Osteocyte (in vitro differentiated cells): ENCODE results near the gene KIAA1755. TPM values are rescaled to one million over a fixed set of nuclear protein-coding genes. Genes with fewer than 3 reads are reported as not detected.
A peak's percentile ranks its signal among the peaks of the same experiment; 100 is the strongest.

ENCODE experiments used
- DNase-seq: peaks from one replicate; pipeline ENCODE4 v3.0.0; 2021; ENCODE audit warnings: mixed read lengths; ENCODE audit not compliant: unreplicated experiment; ENCODE audit errors: extremely low spot score
- H3K27ac Mint-ChIP-seq: one replicate; pipeline ENCODE4 v1.8.0; 2021; ENCODE audit warnings: mild to moderate bottlenecking, mixed read lengths; ENCODE audit not compliant: unreplicated experiment
- H3K27me3 Mint-ChIP-seq: one replicate; pipeline ENCODE4 v1.8.0; 2021; ENCODE audit warnings: mixed read lengths; ENCODE audit not compliant: unreplicated experiment
- H3K36me3 Mint-ChIP-seq: one replicate; pipeline ENCODE4 v1.8.0; 2021; ENCODE audit warnings: mixed read lengths; ENCODE audit not compliant: unreplicated experiment
- H3K4me1 Mint-ChIP-seq: one replicate; pipeline ENCODE4 v1.8.0; 2021; ENCODE audit warnings: mixed read lengths; ENCODE audit not compliant: unreplicated experiment
- H3K4me3 Mint-ChIP-seq: one replicate; pipeline ENCODE4 v1.8.0; 2021; ENCODE audit warnings: mild to moderate bottlenecking, moderate library complexity, mixed read lengths; ENCODE audit not compliant: unreplicated experiment
- H3K9me3 Mint-ChIP-seq: one replicate; pipeline ENCODE4 v1.8.0; 2021; ENCODE audit warnings: mixed read lengths; ENCODE audit not compliant: unreplicated experiment
- total RNA-seq: library from RNA; stranded (reverse); gene quantifications from 2 replicates; pipeline ENCODE4 v1.2.1, GENCODE V29; 2021
- TF ChIP-seq, protein P1 (sequence below): fragments of 200-600 bp; sonication (generic); IDR thresholded peaks from 2 replicates; pipeline ENCODE4 v1.5.0; 2021; ENCODE audit warnings: antibody characterized with exemption, mild to moderate bottlenecking, moderate library complexity

Gene KIAA1755
- total RNA-seq, 1 donor from 2014 or later, result 50.2 TPM

DNA sequence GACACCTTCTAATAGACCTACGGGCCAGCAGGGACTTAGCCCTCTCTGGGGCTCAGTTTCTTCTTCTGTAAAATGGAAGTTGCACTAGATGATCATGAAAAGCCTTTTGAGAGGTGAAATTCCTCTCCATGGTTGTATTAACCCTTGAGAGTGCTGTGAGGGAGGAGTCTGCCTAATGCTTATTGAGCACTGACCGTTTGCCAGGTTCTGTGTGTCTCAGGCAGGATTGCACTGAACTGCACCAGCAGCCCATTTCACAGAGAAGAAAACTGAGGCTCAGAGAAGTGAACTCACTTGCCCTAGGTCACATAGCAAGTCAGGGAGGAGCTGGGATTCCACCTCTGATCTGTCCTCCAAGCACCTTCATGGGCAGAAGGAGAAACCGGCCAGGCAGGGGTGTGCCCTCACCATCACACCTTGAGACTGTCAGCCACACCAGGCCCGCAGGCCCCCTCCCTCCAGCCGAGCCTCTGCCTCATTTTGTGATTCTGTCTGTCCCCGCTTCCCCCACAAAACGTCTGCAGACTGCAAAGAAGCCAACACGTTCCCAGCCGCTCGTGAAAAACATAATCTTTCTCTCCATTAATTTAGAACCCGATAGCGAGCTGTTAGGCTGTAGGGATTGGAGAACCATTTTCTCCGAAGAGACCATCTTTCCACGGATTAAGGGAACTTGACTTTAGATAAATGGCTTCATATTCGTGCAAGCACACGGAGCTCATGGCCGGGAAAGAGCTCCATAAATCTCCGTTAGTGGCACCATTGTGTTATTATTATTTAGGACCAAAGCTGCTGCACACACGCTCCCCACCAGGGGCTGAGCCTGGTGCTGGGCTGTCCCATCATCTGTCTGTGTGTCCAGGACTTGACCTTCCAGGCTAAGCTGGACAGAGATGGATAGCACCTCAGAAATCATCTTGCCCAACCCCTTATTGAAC lies 46.0 kb downstream of the KIAA1755 start:
- Mint-ChIP-seq H3K36me3 (no peaks in the 10 kb centered on the region), H3K9me3 (no peaks in the 10 kb centered on the region), H3K27ac (no peak overlapping the region), H3K4me1 (peaks cover 25% of the 10 kb centered on the region), H3K4me3 (no peak overlapping the region), H3K27me3 (no peaks in the 10 kb centered on the region)
- no peak for DNase-seq
- TF ChIP-seq, protein P1, sequence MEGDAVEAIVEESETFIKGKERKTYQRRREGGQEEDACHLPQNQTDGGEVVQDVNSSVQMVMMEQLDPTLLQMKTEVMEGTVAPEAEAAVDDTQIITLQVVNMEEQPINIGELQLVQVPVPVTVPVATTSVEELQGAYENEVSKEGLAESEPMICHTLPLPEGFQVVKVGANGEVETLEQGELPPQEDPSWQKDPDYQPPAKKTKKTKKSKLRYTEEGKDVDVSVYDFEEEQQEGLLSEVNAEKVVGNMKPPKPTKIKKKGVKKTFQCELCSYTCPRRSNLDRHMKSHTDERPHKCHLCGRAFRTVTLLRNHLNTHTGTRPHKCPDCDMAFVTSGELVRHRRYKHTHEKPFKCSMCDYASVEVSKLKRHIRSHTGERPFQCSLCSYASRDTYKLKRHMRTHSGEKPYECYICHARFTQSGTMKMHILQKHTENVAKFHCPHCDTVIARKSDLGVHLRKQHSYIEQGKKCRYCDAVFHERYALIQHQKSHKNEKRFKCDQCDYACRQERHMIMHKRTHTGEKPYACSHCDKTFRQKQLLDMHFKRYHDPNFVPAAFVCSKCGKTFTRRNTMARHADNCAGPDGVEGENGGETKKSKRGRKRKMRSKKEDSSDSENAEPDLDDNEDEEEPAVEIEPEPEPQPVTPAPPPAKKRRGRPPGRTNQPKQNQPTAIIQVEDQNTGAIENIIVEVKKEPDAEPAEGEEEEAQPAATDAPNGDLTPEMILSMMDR, result no peak

- Mint-ChIP-seq H3K4me1 (peaks cover 28% of the 10 kb centered on the region), H3K27ac (no peak overlapping the region), H3K27me3 (no peaks in the 10 kb centered on the region), H3K36me3 (no peaks in the 10 kb centered on the region), H3K4me3 (no peak overlapping the region), H3K9me3 (no peaks in the 10 kb centered on the region)
- TF ChIP-seq, protein P1, result no peak
- DNase-seq, result no peak
Observed at GRCh38 chr20:38213607-38213940, 47.0 kb downstream of the KIAA1755 start.

GRCh38 chr20:38212806-38213606 lies 47.5 kb downstream of the KIAA1755 start:
- H3K36me3 Mint-ChIP-seq, result no peaks in the 10 kb centered on the region
- TF ChIP-seq, protein P1, result no peak
- DNase-seq, result no peak
- peaks cover 26% of the 10 kb centered on the region for H3K4me1 Mint-ChIP-seq
- H3K9me3 Mint-ChIP-seq, result no peaks in the 10 kb centered on the region
- H3K27me3 Mint-ChIP-seq, result no peaks in the 10 kb centered on the region
- H3K4me3 Mint-ChIP-seq, result no peak overlapping the region
- H3K27ac Mint-ChIP-seq, result no peak overlapping the region

DNA sequence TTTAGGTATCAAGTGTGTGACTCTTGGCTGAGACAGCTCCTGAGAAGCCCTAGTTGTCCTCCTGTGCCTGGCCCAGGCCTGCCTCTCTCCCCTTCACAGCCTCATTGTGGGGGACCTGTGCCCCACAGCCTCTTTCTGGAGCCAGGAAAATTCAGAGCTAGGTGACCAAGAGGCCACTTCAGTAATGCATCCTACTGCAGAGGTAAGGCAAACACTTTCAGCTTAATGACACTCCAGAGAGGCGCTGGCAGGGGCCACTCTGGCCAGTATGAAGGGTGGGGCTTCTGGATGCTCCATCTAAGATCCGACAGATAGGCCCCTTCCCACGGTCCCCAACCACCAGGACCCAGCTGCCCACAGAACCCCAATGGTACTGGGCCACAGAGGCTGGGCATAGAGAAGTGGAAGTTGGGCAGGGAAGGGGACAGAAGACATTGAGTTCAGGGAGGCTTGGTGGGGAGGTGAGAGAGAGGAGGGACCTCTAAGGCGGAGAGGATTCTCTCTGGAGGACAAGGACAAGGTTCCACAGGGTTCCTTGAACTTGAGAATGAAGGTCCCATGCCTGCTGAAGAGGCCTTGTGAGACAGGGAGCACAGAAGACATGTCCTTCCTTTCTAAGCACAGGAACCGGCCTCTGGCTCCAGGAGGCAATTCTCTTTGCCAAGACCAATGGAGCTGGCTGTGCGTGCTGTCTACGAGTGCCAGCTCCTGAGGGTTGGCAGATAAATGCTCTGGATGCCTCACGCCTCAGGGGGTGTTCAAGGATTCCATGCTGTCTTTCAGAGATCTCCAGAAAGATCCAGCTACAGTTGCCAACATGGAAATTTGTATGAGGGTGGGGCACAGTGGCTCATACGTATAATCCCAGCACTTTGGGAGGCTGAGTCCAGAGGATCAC lies 49.1 kb downstream of the KIAA1755 start:
- Mint-ChIP-seq H3K4me3 (no peak overlapping the region), H3K27ac (peak overlapping the region; percentile 60), H3K4me1 (peaks cover 20% of the 10 kb centered on the region), H3K36me3 (peaks cover 3% of the 10 kb centered on the region), H3K27me3 (no peaks in the 10 kb centered on the region), H3K9me3 (peaks cover 5% of the 10 kb centered on the region)
- no peak for DNase-seq
- TF ChIP-seq, protein P1, result no peak
